Measurements from ENCODE around the gene TIAM2. TPM values are rescaled to one million over a fixed set of nuclear protein-coding genes. Genes with fewer than 3 reads are reported as not detected.
"Not testable (repeated sequence)": the region's sequence is repeated elsewhere in the genome, so short reads cannot be mapped to it uniquely, and the experiment has no call there.

TIAM2 gene
- total RNA-seq, 3 donors from 2014 or later (not counting 1 experiment from before 2014, with no cell fraction given): 6.5 to 11.1 (median 8.7) TPM

GRCh38 chr6:155093430-155093829 lies 98.3 kb downstream of the TIAM2 start:
- DNase-seq: peak in 1 of 2 donors; percentile 49
- Histone ChIP-seq H3K4me1 (ENCODE audit: control insufficient read depth, insufficient read depth, low read length) (no peaks in the 10 kb centered on the region), H3K27me3 (ENCODE audit: control insufficient read depth, insufficient read depth, low read length) (no peaks in the 10 kb centered on the region), H3K9me3 (ENCODE audit: control insufficient read depth, insufficient read depth, low read length) (peaks cover 4% of the 10 kb centered on the region), H3K4me3 (ENCODE audit: low read length) (no peak overlapping the region), H3K36me3 (ENCODE audit: control insufficient read depth, insufficient read depth, low read length) (no peaks in the 10 kb centered on the region), H3K27ac (ENCODE audit: low read length) (no peak overlapping the region)
- Mint-ChIP-seq H3K4me1 (no peaks in the 10 kb centered on the region), H3K9me3 (no peaks in the 10 kb centered on the region), H3K36me3 (no peaks in the 10 kb centered on the region), H3K4me3 (no peak overlapping the region), H3K27ac (no peak overlapping the region), H3K27me3 (ENCODE audit: low read depth in 2 of 2) (peaks cover 6 to 24% of the 10 kb centered on the region in 2 donors)
- 85% methylated on average over 7 of the region's 7 CpGs for WGBS (ENCODE audit: insufficient coverage)
- peak in 1 of 3 donors; percentile 29 for ATAC-seq
- intact Hi-C loops (cut with micrococcal nuclease): no loop called here
- TF ChIP-seq, protein P1, sequence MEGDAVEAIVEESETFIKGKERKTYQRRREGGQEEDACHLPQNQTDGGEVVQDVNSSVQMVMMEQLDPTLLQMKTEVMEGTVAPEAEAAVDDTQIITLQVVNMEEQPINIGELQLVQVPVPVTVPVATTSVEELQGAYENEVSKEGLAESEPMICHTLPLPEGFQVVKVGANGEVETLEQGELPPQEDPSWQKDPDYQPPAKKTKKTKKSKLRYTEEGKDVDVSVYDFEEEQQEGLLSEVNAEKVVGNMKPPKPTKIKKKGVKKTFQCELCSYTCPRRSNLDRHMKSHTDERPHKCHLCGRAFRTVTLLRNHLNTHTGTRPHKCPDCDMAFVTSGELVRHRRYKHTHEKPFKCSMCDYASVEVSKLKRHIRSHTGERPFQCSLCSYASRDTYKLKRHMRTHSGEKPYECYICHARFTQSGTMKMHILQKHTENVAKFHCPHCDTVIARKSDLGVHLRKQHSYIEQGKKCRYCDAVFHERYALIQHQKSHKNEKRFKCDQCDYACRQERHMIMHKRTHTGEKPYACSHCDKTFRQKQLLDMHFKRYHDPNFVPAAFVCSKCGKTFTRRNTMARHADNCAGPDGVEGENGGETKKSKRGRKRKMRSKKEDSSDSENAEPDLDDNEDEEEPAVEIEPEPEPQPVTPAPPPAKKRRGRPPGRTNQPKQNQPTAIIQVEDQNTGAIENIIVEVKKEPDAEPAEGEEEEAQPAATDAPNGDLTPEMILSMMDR (IDR thresholded peaks at IDR 0.05): no peak

GRCh38 chr6:155100087-155100486 lies 105.0 kb downstream of the TIAM2 start:
- DNase-seq: no peak
- Mint-ChIP-seq H3K9me3 (no peaks in the 10 kb centered on the region), H3K27me3 (ENCODE audit: low read depth in 2 of 2) (peaks cover 12 to 25% of the 10 kb centered on the region in 2 donors), H3K4me3 (no peak overlapping the region), H3K36me3 (no peaks in the 10 kb centered on the region), H3K4me1 (no peaks in the 10 kb centered on the region), H3K27ac (no peak overlapping the region)
- intact Hi-C loops (cut with micrococcal nuclease): no loop called here
- TF ChIP-seq, protein P1 (IDR thresholded peaks at IDR 0.05): no peak
- no peak for ATAC-seq
- WGBS (ENCODE audit: insufficient coverage): 91% methylated on average over 8 of the region's 8 CpGs
- H3K36me3 ChIP-seq (ENCODE audit: control insufficient read depth, insufficient read depth, low read length): no peaks in the 10 kb centered on the region
- no peak overlapping the region for H3K27ac ChIP-seq (ENCODE audit: low read length)
- no peak overlapping the region for H3K4me3 ChIP-seq (ENCODE audit: low read length)
- H3K4me1 ChIP-seq (ENCODE audit: control insufficient read depth, insufficient read depth, low read length): no peaks in the 10 kb centered on the region
- H3K27me3 ChIP-seq (ENCODE audit: control insufficient read depth, insufficient read depth, low read length): no peaks in the 10 kb centered on the region
- peaks cover 4% of the 10 kb centered on the region for H3K9me3 ChIP-seq (ENCODE audit: control insufficient read depth, insufficient read depth, low read length)

- H3K36me3 ChIP-seq (ENCODE audit: control insufficient read depth, insufficient read depth, low read length): no peaks in the 10 kb centered on the region
- DNase-seq: no peak
- ATAC-seq: no peak
- intact Hi-C loops (cut with micrococcal nuclease): no loop called here
- no peaks in the 10 kb centered on the region for H3K4me1 ChIP-seq (ENCODE audit: control insufficient read depth, insufficient read depth, low read length)
- Mint-ChIP-seq H3K4me3 (no peak overlapping the region), H3K9me3 (no peaks in the 10 kb centered on the region), H3K27me3 (ENCODE audit: low read depth in 2 of 2) (peaks cover 10 to 25% of the 10 kb centered on the region in 2 donors), H3K36me3 (no peaks in the 10 kb centered on the region), H3K4me1 (no peaks in the 10 kb centered on the region), H3K27ac (no peak overlapping the region)
- TF ChIP-seq, protein P1 (IDR thresholded peaks at IDR 0.05): no peak
- peaks cover 4% of the 10 kb centered on the region for H3K9me3 ChIP-seq (ENCODE audit: control insufficient read depth, insufficient read depth, low read length)
- H3K4me3 ChIP-seq (ENCODE audit: low read length): no peak overlapping the region
- H3K27me3 ChIP-seq (ENCODE audit: control insufficient read depth, insufficient read depth, low read length): no peaks in the 10 kb centered on the region
- 93% methylated on average over 6 of the region's 6 CpGs for whole genome bisulfite sequencing (ENCODE audit: insufficient coverage)
- no peak overlapping the region for H3K27ac ChIP-seq (ENCODE audit: low read length)
These were observed 105.5 kb downstream of the TIAM2 start for GRCh38 chr6:155100591-155100990.

DNA sequence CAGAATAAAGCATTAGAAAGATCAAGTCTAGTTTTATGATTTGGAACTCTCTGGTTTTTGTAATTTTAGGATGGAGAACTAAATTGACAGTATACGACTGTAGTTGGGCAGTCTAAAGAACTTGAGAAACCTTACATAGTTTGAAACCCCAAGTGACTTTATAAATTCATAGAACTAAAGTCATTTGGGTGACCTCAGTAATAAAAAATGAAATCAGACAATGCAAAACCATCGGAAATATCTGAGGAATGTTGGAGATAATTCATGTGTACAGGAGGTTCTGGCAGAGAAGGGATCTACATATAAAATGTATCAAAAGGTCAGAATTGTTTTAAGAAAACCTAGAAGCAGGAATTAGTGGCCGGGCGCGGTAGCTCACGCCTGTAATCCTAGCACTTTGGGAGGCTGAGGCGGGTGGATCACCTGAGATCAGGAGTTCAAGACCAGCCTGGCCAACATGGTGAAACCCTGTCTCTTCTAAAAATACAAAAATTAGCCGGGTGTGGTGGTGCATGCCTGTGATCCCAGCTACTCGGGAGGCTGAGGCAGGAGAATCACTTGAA lies 108.0 kb downstream of the TIAM2 start:
- H3K4me1 Mint-ChIP-seq; H3K9me3 ChIP-seq (ENCODE audit: control insufficient read depth, insufficient read depth, low read length); H3K36me3 ChIP-seq (ENCODE audit: control insufficient read depth, insufficient read depth, low read length); DNase-seq; H3K36me3 Mint-ChIP-seq; H3K27ac Mint-ChIP-seq; H3K4me1 ChIP-seq (ENCODE audit: control insufficient read depth, insufficient read depth, low read length); H3K9me3 Mint-ChIP-seq; H3K27ac ChIP-seq (ENCODE audit: low read length); H3K4me3 Mint-ChIP-seq; H3K4me3 ChIP-seq (ENCODE audit: low read length); H3K27me3 ChIP-seq (ENCODE audit: control insufficient read depth, insufficient read depth, low read length); intact Hi-C loops (cut with micrococcal nuclease); ATAC-seq: not testable (repeated sequence)
- peaks cover 18 to 25% of the 10 kb centered on the region in 2 donors for H3K27me3 Mint-ChIP-seq (ENCODE audit: low read depth in 2 of 2)
- 93% methylated on average over 8 of the region's 9 CpGs for WGBS (ENCODE audit: insufficient coverage)
